CD8-positive, alpha-beta memory T cell (primary cell): ENCODE measurements around the gene AREG. TPM values are rescaled to one million over a fixed set of nuclear protein-coding genes. Genes with fewer than 3 reads are reported as not detected.
A peak's percentile ranks its signal among the peaks of the same experiment; 100 is the strongest.

Experiments used
- CTCF ChIA-PET: fragments of 350-600 bp; sonication (Branson Sonifier 250); formaldehyde crosslinking; loops from one replicate; lab custom pipeline; 2021; ENCODE audit warnings: antibody characterized with exemption; lab: Charles Lee
- POLR2A ChIA-PET: fragments of 350-600 bp; sonication (Branson Sonifier 250); formaldehyde crosslinking; loops from one replicate; lab custom pipeline; 2021; ENCODE audit warnings: antibody characterized with exemption; lab: Charles Lee
- DNase-seq, 5 donors: peaks; one replicate each; pipeline versions ENCODE4 v3.0.0 to v3.0.0-alpha.2; 2020 to 2022; ENCODE audit warnings: mixed read lengths in 1 of 5
- H3K27ac ChIP-seq: one replicate; pipeline ENCODE4 v1.7.0; 2013; ENCODE audit warnings: low read depth, mild to moderate bottlenecking, low read length, moderate library complexity
- H3K27me3 ChIP-seq: 2 replicates; pipeline ENCODE4 v1.7.0; 2013; ENCODE audit warnings: low read length, mild to moderate bottlenecking; ENCODE audit not compliant: insufficient read depth, poor library complexity, severe bottlenecking
- H3K36me3 ChIP-seq: 2 replicates; pipeline ENCODE4 v1.7.0; 2013; ENCODE audit warnings: mild to moderate bottlenecking, low read length, moderate library complexity; ENCODE audit not compliant: insufficient read depth
- H3K4me1 ChIP-seq: 2 replicates; pipeline ENCODE4 v1.7.0; 2013; ENCODE audit warnings: mild to moderate bottlenecking, low read length, moderate library complexity; ENCODE audit not compliant: insufficient read depth
- H3K4me3 ChIP-seq: 2 replicates; pipeline ENCODE4 v1.7.0; 2013; ENCODE audit warnings: mild to moderate bottlenecking, low read length
- H3K9me3 ChIP-seq: 2 replicates; pipeline ENCODE4 v1.7.0; 2013; ENCODE audit warnings: mild to moderate bottlenecking, low read length
- H3K27ac Mint-ChIP-seq, 8 donors: one replicate each; pipeline ENCODE4 v1.8.0; 2020 to 2021; ENCODE audit warnings: mixed read lengths in 8 of 8, mild to moderate bottlenecking in 6 of 8, inconsistent platforms in 3 of 8, moderate library complexity in 3 of 8
- H3K27me3 Mint-ChIP-seq, 2 donors: one replicate each; pipeline ENCODE4 v1.8.0; 2020 to 2021; ENCODE audit warnings: mixed read lengths in 2 of 2, mild to moderate bottlenecking in 1 of 2, moderate library complexity in 1 of 2
- H3K36me3 Mint-ChIP-seq, 3 donors: one replicate each; pipeline ENCODE4 v1.8.0; 2020 to 2021; ENCODE audit warnings: mixed read lengths in 3 of 3, inconsistent platforms in 1 of 3, mild to moderate bottlenecking in 1 of 3
- H3K4me1 Mint-ChIP-seq, 3 donors: one replicate each; pipeline ENCODE4 v1.8.0; 2020 to 2021; ENCODE audit warnings: mixed read lengths in 3 of 3, inconsistent platforms in 1 of 3, mild to moderate bottlenecking in 1 of 3
- H3K4me3 Mint-ChIP-seq, 7 donors: one replicate each; pipeline ENCODE4 v1.8.0; 2020 to 2021; ENCODE audit warnings: mixed read lengths in 7 of 7, mild to moderate bottlenecking in 6 of 7, moderate library complexity in 4 of 7, inconsistent platforms in 2 of 7
- H3K9me3 Mint-ChIP-seq, 5 donors: one replicate each; pipeline ENCODE4 v1.8.0; 2020 to 2022; ENCODE audit warnings: mixed read lengths in 5 of 5, mild to moderate bottlenecking in 3 of 5, moderate library complexity in 2 of 5, inconsistent platforms in 1 of 5
- polyA plus RNA-seq: library from polyadenylated mRNA; unstranded; fragments of 300-500 nt; fragmentation: Illumina TruSeq; gene quantifications from one replicate; pipeline ENCODE4 v1.2.3, GENCODE V29; 2021
- total RNA-seq, 2 experiments: library from RNA; stranded (reverse); gene quantifications; one replicate each; pipeline ENCODE4 v1.2.3, GENCODE V29; 2021

The AREG gene
- total and polyA plus RNA-seq, 3 experiments from 2014 or later: 0.38 to 3.3 (median 0.46) TPM

- H3K27ac Mint-ChIP-seq: no peak overlapping the region
- H3K9me3 Mint-ChIP-seq: no peaks in the 10 kb centered on the region
- no peak overlapping the region for H3K4me3 Mint-ChIP-seq
- H3K27me3 ChIP-seq: no peaks in the 10 kb centered on the region
- no peaks in the 10 kb centered on the region for H3K36me3 Mint-ChIP-seq
- H3K4me1 ChIP-seq: no peaks in the 10 kb centered on the region
- DNase-seq: no peak
- H3K9me3 ChIP-seq: no peaks in the 10 kb centered on the region
- no peak overlapping the region for H3K4me3 ChIP-seq
- H3K36me3 ChIP-seq: no peaks in the 10 kb centered on the region
- H3K27me3 Mint-ChIP-seq: peaks cover 0 to 20% of the 10 kb centered on the region in 2 donors
- ChIA-PET POLR2A (no interaction called here), CTCF (no interaction called here)
- no peak overlapping the region for H3K27ac ChIP-seq
- no peaks in the 10 kb centered on the region for H3K4me1 Mint-ChIP-seq
Observed at GRCh38 chr4:74437866-74438265, 7.1 kb upstream of the AREG start.

GRCh38 chr4:74438661-74439060 lies 6.3 kb upstream of the AREG start:
- POLR2A ChIA-PET: no interaction called here
- no peak overlapping the region for H3K27ac ChIP-seq
- peaks cover 0 to 15% of the 10 kb centered on the region in 2 donors for H3K27me3 Mint-ChIP-seq

DNA sequence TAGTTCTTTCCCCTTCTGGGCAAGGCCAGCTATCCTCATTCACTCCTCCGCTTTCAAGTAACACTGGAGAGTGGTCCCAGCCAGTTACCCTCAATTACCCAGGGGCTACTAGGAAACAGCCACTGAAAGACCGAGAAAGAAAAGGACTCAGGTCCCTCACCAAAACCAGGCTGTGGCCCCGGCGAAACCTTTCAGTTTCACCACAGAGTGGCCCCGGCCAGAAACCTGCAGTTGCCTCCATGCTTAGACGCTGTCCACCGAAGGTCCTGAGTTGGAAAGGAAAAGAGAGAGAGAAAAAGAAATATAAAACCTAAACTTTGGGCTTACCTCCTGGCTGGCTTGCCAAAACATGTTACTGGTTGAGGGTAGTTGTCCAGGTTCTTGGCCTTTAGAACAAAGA lies 5.0 kb upstream of the AREG start:
- no peaks in the 10 kb centered on the region for H3K36me3 ChIP-seq
- H3K9me3 Mint-ChIP-seq: no peaks in the 10 kb centered on the region
- H3K27ac ChIP-seq: no peak overlapping the region
- ChIA-PET CTCF (no interaction called here), POLR2A (no interaction called here)
- no peak overlapping the region for H3K4me3 ChIP-seq
- no peak for DNase-seq
- no peaks in the 10 kb centered on the region for H3K36me3 Mint-ChIP-seq
- H3K4me3 Mint-ChIP-seq: no peak overlapping the region
- peaks cover 0 to 10% of the 10 kb centered on the region in 2 donors for H3K27me3 Mint-ChIP-seq
- H3K27ac Mint-ChIP-seq: peak overlapping the region in 2 of 8 donors; percentile 34 to 85
- no peaks in the 10 kb centered on the region for H3K4me1 ChIP-seq
- H3K4me1 Mint-ChIP-seq: peaks cover 4 to 9% (median 5%) of the 10 kb centered on the region in 3 donors
- no peaks in the 10 kb centered on the region for H3K27me3 ChIP-seq
- no peaks in the 10 kb centered on the region for H3K9me3 ChIP-seq

More at GRCh38 chr4:74438661-74439060, 6.3 kb upstream of the AREG start:
- H3K4me1 ChIP-seq: no peaks in the 10 kb centered on the region
- no peaks in the 10 kb centered on the region for H3K36me3 ChIP-seq
- no peaks in the 10 kb centered on the region for H3K9me3 ChIP-seq
- Mint-ChIP-seq H3K27ac (no peak overlapping the region), H3K36me3 (no peaks in the 10 kb centered on the region), H3K4me3 (no peak overlapping the region), H3K9me3 (no peaks in the 10 kb centered on the region), H3K4me1 (no peaks in the 10 kb centered on the region)
- CTCF ChIA-PET: no interaction called here
- no peak overlapping the region for H3K4me3 ChIP-seq
- no peaks in the 10 kb centered on the region for H3K27me3 ChIP-seq
- no peak for DNase-seq

- Mint-ChIP-seq H3K27me3 (peaks cover 0 to 10% of the 10 kb centered on the region in 2 donors), H3K9me3 (no peaks in the 10 kb centered on the region), H3K36me3 (peaks cover 0 to 1% (median 0%) of the 10 kb centered on the region in 3 donors), H3K4me3 (no peak overlapping the region), H3K4me1 (peaks cover 5 to 12% (median 8%) of the 10 kb centered on the region in 3 donors), H3K27ac (peak overlapping the region in 2 of 8 donors; percentile 34 to 85)
- no peak for DNase-seq
- Histone ChIP-seq H3K4me1 (peaks cover under 1% of the 10 kb centered on the region), H3K36me3 (no peaks in the 10 kb centered on the region), H3K27ac (no peak overlapping the region), H3K27me3 (no peaks in the 10 kb centered on the region), H3K9me3 (no peaks in the 10 kb centered on the region), H3K4me3 (no peak overlapping the region)
- POLR2A ChIA-PET: no interaction called here
- CTCF ChIA-PET: no interaction called here
Observed at GRCh38 chr4:74440356-74440755, 4.6 kb upstream of the AREG start.

GRCh38 chr4:74441744-74442143 lies 3.2 kb upstream of the AREG start:
- H3K36me3 ChIP-seq: no peaks in the 10 kb centered on the region
- H3K4me3 ChIP-seq: no peak overlapping the region
- H3K9me3 ChIP-seq: no peaks in the 10 kb centered on the region
- H3K27me3 ChIP-seq: no peaks in the 10 kb centered on the region
- H3K27ac ChIP-seq: no peak overlapping the region
- peaks cover 4% of the 10 kb centered on the region for H3K4me1 ChIP-seq
- ChIA-PET CTCF (no interaction called here), POLR2A (no interaction called here)
- peaks cover 0 to 10% of the 10 kb centered on the region in 2 donors for H3K27me3 Mint-ChIP-seq
- H3K4me1 Mint-ChIP-seq: peaks cover 8 to 16% (median 11%) of the 10 kb centered on the region in 3 donors
- no peak overlapping the region for H3K27ac Mint-ChIP-seq
- H3K9me3 Mint-ChIP-seq: no peaks in the 10 kb centered on the region
- no peak overlapping the region for H3K4me3 Mint-ChIP-seq
- peaks cover 0 to 1% (median 0%) of the 10 kb centered on the region in 3 donors for H3K36me3 Mint-ChIP-seq
- no peak for DNase-seq

- Mint-ChIP-seq H3K27me3 (peaks cover 3 to 20% of the 10 kb centered on the region in 2 donors), H3K4me1 (peaks cover 8 to 16% (median 11%) of the 10 kb centered on the region in 3 donors), H3K4me3 (peak overlapping the region in 2 of 7 donors; percentile 31 to 32), H3K9me3 (no peaks in the 10 kb centered on the region), H3K27ac (peak overlapping the region in 3 of 8 donors; percentile 38 to 62 (median 54)), H3K36me3 (peaks cover 1 to 4% (median 3%) of the 10 kb centered on the region in 3 donors)
- CTCF ChIA-PET: interaction anchor here (1.0 to 1.9 kb wide), 4 partner anchors 10 to 18 kb away, joined by 3 to 8 read pairs (median 6); no protein-coding TSS in a partner anchor
- H3K36me3 ChIP-seq: no peaks in the 10 kb centered on the region
- H3K27ac ChIP-seq: no peak overlapping the region
- H3K4me1 ChIP-seq: peaks cover 4% of the 10 kb centered on the region
- H3K4me3 ChIP-seq: no peak overlapping the region
- POLR2A ChIA-PET: no interaction called here
- no peak for DNase-seq
- no peaks in the 10 kb centered on the region for H3K9me3 ChIP-seq
- no peaks in the 10 kb centered on the region for H3K27me3 ChIP-seq
Observed at GRCh38 chr4:74446193-74446868, 1.4 kb downstream of the AREG start.

GRCh38 chr4:74446896-74447295 lies 2.0 kb downstream of the AREG start:
- CTCF ChIA-PET: interaction anchor here (1.0 kb wide), 1 partner anchor 9 kb away, joined by 3 read pairs; no protein-coding TSS in a partner anchor
- DNase-seq: no peak
- Histone ChIP-seq H3K27ac (no peak overlapping the region), H3K9me3 (no peaks in the 10 kb centered on the region), H3K36me3 (no peaks in the 10 kb centered on the region), H3K4me1 (peaks cover 4% of the 10 kb centered on the region), H3K27me3 (no peaks in the 10 kb centered on the region), H3K4me3 (no peak overlapping the region)
- H3K27ac Mint-ChIP-seq: peak overlapping the region in 2 of 8 donors; percentile 38 to 62
- peaks cover 1 to 4% (median 3%) of the 10 kb centered on the region in 3 donors for H3K36me3 Mint-ChIP-seq
- H3K4me3 Mint-ChIP-seq: peak overlapping the region in 1 of 7 donors; percentile 31
- H3K4me1 Mint-ChIP-seq: peaks cover 8 to 16% (median 11%) of the 10 kb centered on the region in 3 donors
- H3K27me3 Mint-ChIP-seq: peaks cover 3 to 22% of the 10 kb centered on the region in 2 donors
- POLR2A ChIA-PET: no interaction called here
- no peaks in the 10 kb centered on the region for H3K9me3 Mint-ChIP-seq

GRCh38 chr4:74447636-74448233 lies 2.8 kb downstream of the AREG start:
- H3K27me3 Mint-ChIP-seq: peaks cover 3 to 25% of the 10 kb centered on the region in 2 donors

More at GRCh38 chr4:74447636-74448233, 2.8 kb downstream of the AREG start:
- Histone ChIP-seq H3K4me3 (no peak overlapping the region), H3K27ac (no peak overlapping the region), H3K27me3 (no peaks in the 10 kb centered on the region), H3K9me3 (no peaks in the 10 kb centered on the region), H3K4me1 (peaks cover 4% of the 10 kb centered on the region), H3K36me3 (no peaks in the 10 kb centered on the region)
- Mint-ChIP-seq H3K4me1 (peaks cover 8 to 16% (median 11%) of the 10 kb centered on the region in 3 donors), H3K4me3 (no peak overlapping the region), H3K36me3 (peaks cover 1 to 4% (median 3%) of the 10 kb centered on the region in 3 donors), H3K9me3 (no peaks in the 10 kb centered on the region), H3K27ac (peak overlapping the region in 1 of 8 donors; percentile 62)
- POLR2A ChIA-PET: no interaction called here
- CTCF ChIA-PET: no interaction called here
- no peak for DNase-seq
